Smooth muscle cell of the brain vasculature (primary cell): ENCODE measurements around the gene DDX52.

Source experiments
- DNase-seq: peaks from one replicate; pipeline ENCODE4 v3.0.0-alpha.2; 2012; ENCODE audit warnings: low read depth, low spot score

The DDX52 gene

GRCh38 chr17:37576281-37576680 is 67.0 kb downstream of the DDX52 start:
- no peak for DNase-seq

GRCh38 chr17:37574427-37574826 is 68.8 kb downstream of the DDX52 start:
- DNase-seq, result no peak

GRCh38 chr17:37571674-37572073 is 71.6 kb downstream of the DDX52 start:
- DNase-seq, result no peak

- no peak for DNase-seq
Measured at GRCh38 chr17:37570527-37571093, 72.6 kb downstream of the DDX52 start.

- DNase-seq, result no peak
Measured at GRCh38 chr17:37568350-37569053, 74.7 kb downstream of the DDX52 start.

- DNase-seq, result no peak
Measured at GRCh38 chr17:37567538-37567937, 75.7 kb downstream of the DDX52 start.

- no peak for DNase-seq
Measured at GRCh38 chr17:37567137-37567536, 76.1 kb downstream of the DDX52 start.

- DNase-seq, result no peak
Measured at GRCh38 chr17:37564252-37564651, 79.0 kb downstream of the DDX52 start.

GRCh38 chr17:37562016-37562745 is 81.1 kb downstream of the DDX52 start:
- no peak for DNase-seq
